ENCODE data around the gene METTL8.

DNA sequence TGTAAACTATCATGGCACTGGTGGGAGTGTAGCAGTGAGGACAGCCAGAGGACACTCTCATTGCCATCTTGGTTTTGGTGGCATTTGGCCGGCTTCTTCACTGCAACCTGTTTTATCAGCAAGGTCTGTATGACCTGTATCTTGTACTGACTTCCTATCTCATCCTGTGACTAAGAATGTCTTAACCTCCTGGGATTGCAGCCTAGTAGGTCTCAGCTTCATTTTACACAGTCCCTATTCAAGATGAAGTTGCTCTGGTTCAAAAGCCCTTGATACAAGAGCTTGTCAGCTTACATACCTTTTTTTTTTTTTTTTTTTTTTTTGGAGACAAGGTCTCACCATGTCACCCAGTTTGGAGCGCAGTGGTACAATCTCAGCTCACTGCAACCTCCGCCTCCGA lies 110.9 kb downstream of the METTL8 start:
- TF ChIP-seq, protein P1, sequence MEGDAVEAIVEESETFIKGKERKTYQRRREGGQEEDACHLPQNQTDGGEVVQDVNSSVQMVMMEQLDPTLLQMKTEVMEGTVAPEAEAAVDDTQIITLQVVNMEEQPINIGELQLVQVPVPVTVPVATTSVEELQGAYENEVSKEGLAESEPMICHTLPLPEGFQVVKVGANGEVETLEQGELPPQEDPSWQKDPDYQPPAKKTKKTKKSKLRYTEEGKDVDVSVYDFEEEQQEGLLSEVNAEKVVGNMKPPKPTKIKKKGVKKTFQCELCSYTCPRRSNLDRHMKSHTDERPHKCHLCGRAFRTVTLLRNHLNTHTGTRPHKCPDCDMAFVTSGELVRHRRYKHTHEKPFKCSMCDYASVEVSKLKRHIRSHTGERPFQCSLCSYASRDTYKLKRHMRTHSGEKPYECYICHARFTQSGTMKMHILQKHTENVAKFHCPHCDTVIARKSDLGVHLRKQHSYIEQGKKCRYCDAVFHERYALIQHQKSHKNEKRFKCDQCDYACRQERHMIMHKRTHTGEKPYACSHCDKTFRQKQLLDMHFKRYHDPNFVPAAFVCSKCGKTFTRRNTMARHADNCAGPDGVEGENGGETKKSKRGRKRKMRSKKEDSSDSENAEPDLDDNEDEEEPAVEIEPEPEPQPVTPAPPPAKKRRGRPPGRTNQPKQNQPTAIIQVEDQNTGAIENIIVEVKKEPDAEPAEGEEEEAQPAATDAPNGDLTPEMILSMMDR (IDR thresholded peaks at IDR 0.05) = no peak
- TF ChIP-seq POLR2A (IDR thresholded peaks at IDR 0.05; ENCODE audit: low read depth) = no peak

Measured in esophagus muscularis mucosa (tissue), 3 donors.